GM21619 (cell line): ENCODE results near the gene CHRM4.

Source experiments
- ATAC-seq: cut with Tn5 transposase; IDR thresholded peaks from one replicate; pipeline ENCODE4 v1.9.1; 2021; ENCODE audit not compliant: unreplicated experiment

Gene CHRM4

GRCh38 chr11:46350695-46351094, 40.9 kb downstream of the CHRM4 start:
- ATAC-seq = no peak

- ATAC-seq = no peak
Observed at GRCh38 chr11:46348566-46349401, 42.8 kb downstream of the CHRM4 start.

- ATAC-seq = peak; percentile 1
Observed at GRCh38 chr11:46347637-46348311, 43.8 kb downstream of the CHRM4 start.

GRCh38 chr11:46346886-46347636, 44.5 kb downstream of the CHRM4 start, which contains the start of gene DGKZ:
DGKZ (plus strand) TSS chr11:46347463; CDS start chr11:46347660, 197 bp downstream.
- ATAC-seq = peak; percentile 53

- ATAC-seq = no peak
Observed at GRCh38 chr11:46345881-46346484, 45.6 kb downstream of the CHRM4 start.

GRCh38 chr11:46345131-46345597, 46.4 kb downstream of the CHRM4 start:
- ATAC-seq = no peak

GRCh38 chr11:46343520-46343919, 48.1 kb downstream of the CHRM4 start:
- no peak for ATAC-seq

- no peak for ATAC-seq
Observed at GRCh38 chr11:46342239-46342638, 49.3 kb downstream of the CHRM4 start.

- no peak for ATAC-seq
Observed at GRCh38 chr11:46341454-46341853, 50.1 kb downstream of the CHRM4 start.

- no peak for ATAC-seq
Observed at GRCh38 chr11:46339816-46340215, 51.8 kb downstream of the CHRM4 start.

- ATAC-seq = no peak
Observed at GRCh38 chr11:46338988-46339666, 52.4 kb downstream of the CHRM4 start.

- ATAC-seq = no peak
Observed at GRCh38 chr11:46338636-46338987, 53.0 kb downstream of the CHRM4 start.

GRCh38 chr11:46337626-46338345, 53.8 kb downstream of the CHRM4 start:
- ATAC-seq = no peak

- no peak for ATAC-seq
Observed at GRCh38 chr11:46336563-46337180, 54.9 kb downstream of the CHRM4 start.

GRCh38 chr11:46335890-46336562, 55.5 kb downstream of the CHRM4 start:
- no peak for ATAC-seq

GRCh38 chr11:46335271-46335670, 56.3 kb downstream of the CHRM4 start:
- ATAC-seq = no peak

- ATAC-seq = no peak
Observed at GRCh38 chr11:46334211-46334610, 57.4 kb downstream of the CHRM4 start.
